ENCODE results near the gene CFAP107.
"Not testable (repeated sequence)": the region's sequence is repeated elsewhere in the genome, so short reads cannot be mapped to it uniquely, and the experiment has no call there.

CFAP107 gene

DNA sequence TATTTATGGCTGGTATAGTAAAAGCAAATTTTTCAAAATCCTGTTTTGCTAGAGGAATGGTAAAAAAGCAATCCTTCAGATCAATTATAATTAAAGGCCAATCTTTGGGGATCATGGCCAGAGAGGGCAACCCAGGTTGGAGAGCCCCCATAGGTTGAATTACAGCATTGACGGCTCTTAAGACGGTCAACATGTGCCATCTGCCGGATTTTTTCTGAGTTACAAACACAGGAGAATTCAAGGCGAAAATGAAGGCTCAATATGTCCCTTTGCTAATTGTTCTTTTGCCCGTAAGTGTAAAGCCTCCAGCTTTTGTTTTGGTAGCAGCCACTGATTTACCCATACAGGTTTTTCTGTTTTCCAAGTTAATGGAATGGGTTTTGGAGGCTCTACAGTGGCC is 35.5 kb downstream of the CFAP107 start:
- DNase-seq, result not testable (repeated sequence)

DNA sequence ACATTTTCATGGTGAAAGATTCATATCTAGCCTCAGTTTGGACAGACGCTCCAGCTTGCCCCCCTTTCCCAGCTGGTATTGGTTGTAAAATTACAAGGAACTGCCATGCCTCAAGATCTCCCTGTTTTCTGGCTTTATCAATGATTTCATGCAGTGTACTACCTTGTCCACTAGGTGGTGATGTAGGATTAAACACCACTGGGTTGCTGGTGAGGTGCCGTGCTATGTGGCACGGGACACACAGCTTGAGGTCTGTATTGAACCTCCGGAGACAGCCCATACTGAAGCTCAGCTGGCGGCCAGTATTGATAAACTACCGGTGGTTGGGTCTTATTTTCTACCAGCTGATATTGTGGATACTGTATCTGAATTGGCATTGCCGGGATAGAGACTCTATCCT is 37.8 kb downstream of the CFAP107 start:
- DNase-seq, result not testable (repeated sequence)

DNA sequence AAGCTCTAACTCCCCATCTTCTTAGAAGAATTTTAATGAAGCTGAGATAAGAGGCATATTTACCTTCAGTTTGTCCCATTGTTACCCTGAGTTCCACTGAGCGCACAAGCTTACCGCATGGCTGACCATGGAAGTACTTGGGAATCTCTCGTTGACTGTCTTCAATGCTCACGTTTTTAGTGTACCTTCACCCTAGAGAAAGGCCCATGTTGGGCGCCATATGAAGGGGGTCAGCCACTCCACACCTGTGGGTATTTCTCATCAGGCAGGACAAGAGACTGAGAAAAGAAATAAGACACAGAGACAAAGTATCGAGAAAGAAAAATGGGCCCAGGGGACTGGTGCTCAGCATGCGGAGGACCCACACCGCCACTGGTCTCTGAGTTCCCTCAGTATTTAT is 38.7 kb downstream of the CFAP107 start:
- DNase-seq, result not testable (repeated sequence)

- not testable (repeated sequence) for DNase-seq
Observed at GRCh38 chr1:12791097-12791496, 45.1 kb downstream of the CFAP107 start, which contains the start of gene PRAMEF1. PRAMEF1 (plus strand) TSS chr1:12791397; CDS start chr1:12793228, 1,831 bp downstream.

DNA sequence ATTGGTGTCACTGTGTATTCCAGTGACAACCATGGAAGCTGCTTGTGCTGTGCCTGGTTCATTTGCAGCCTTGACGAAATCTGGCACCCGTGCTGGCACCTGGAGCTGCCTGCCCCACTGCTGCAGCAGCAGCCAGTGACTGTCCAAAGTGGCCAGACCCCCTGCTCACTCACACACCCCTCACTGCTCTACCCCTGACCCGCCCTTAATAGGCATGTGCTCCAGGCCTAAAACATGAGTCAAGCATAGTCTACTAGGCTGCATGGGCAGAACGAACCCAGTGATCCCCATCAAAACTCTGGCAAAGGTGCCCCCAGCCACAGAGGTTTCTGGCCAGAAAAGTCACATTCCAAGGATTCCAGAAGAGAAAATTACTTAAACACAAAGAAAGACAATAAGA is 52.9 kb downstream of the CFAP107 start:
- no peak for DNase-seq

GRCh38 chr1:12799730-12800129 is 53.7 kb downstream of the CFAP107 start:
- no peak for DNase-seq

DNA sequence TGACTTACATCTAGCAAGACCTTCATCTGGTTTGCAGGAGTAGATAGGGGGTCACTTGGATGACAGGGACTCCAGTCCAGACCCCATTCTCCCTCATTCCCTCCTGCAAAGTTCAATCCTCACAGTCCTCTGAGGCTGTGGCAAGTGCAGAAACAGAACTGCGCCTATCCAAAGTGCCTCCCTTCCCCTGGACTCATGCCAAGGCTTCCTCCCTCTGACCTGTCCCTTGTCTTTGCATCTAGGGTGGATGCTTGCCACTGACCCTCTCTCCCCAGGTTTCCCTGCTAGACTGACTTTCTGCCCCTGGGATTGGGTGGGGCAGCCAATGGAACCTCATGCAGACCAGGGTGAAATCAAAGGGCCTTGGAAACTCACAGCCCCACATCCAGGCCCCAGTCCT is 63.9 kb downstream of the CFAP107 start:
- no peak for DNase-seq

GRCh38 chr1:12810691-12811408 is 64.8 kb downstream of the CFAP107 start:
- no peak for DNase-seq

DNA sequence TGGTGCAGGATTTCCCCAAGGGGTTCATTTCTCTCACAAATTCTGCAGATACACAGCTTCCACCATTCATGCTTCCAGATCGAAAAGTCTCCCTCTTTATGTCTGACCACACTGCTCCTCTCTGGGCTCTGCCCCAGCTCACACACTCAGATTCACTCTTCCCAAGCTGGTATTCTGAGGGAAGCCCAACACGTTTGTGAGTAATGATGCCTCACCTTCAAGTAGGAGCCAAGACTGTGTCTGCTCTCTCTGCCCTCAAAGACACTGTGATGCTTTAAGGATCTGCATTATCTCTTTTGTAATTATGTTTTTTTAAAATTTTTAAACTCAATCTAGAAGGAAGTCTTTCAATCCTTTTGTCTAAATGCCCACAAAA is 65.4 kb downstream of the CFAP107 start:
- no peak for DNase-seq

Measured in NCI-H1436 (cell line).